ENCODE measurements around the gene RPL13. TPM values are rescaled to one million over a fixed set of nuclear protein-coding genes. Genes with fewer than 3 reads are reported as not detected.

Gene RPL13
- total and polyA plus RNA-seq, 2 of the 8 experiments (the other 6 are each of a cell fraction or from before 2014, with no cell fraction given) = 2,162 to 7,384 TPM

GRCh38 chr16:89530401-89531381 lies 29.8 kb upstream of the RPL13 start:
- no peaks in the 10 kb centered on the region for H3K4me1 ChIP-seq (replicated peaks in 1 of 4; ENCODE audit: control insufficient read depth in 3 of 4, insufficient read depth in 4 of 4, low read length in 3 of 4)
- H3K56ac ChIP-seq (replicated peaks; ENCODE audit: insufficient read length, low read depth, low read length) = no peak overlapping the region
- no peak overlapping the region for H3K18ac ChIP-seq (ENCODE audit: extremely low read depth, low read length)
- FAIRE-seq (no peak), DNase-seq (ENCODE audit: low read depth in 1 of 2, low spot score in 2 of 2) (no peak)
- peaks cover 0 to 3% of the 10 kb centered on the region in 2 experiments; a peak in 1 of 4 replicates for H3K79me2 ChIP-seq (ENCODE audit: control insufficient read depth in 1 of 2, insufficient read depth in 2 of 2, low read length in 2 of 2)
- peaks cover 33 to 81% (median 69%) of the 10 kb centered on the region in 4 experiments for H3K36me3 ChIP-seq (ENCODE audit: control insufficient read depth in 2 of 4, insufficient read depth in 4 of 4, low read length in 3 of 4)
- H2BK5ac ChIP-seq (ENCODE audit: low read depth, low read length) = no peak overlapping the region; the same call in 1 of the 2 replicates
- no peak overlapping the region for H4K5ac ChIP-seq (ENCODE audit: insufficient read length, low read depth, low read length)
- WGBS, 2 experiments (ENCODE audit: extremely low coverage in 1 of 2, insufficient coverage in 1 of 2, insufficient read length in 1 of 2, insufficient replicate concordance in 2 of 2, low coverage in 1 of 2, low lambda C conversion rate in 2 of 2, missing lambda C conversion rate in 1 of 2) = 94% methylated on average over 37 of the region's 37 CpGs; no CpG with 5 or more reads in 1 of the 2 experiments
- H2BK20ac ChIP-seq (ENCODE audit: low read length) = no peak overlapping the region
- H3K4me3 ChIP-seq (ENCODE audit: extremely low read depth in 1 of 4, insufficient read depth in 2 of 4, low read depth in 3 of 4, low read length in 4 of 4) = no peak overlapping the region
- H2AK5ac ChIP-seq (ENCODE audit: low read depth, low read length) = no peak overlapping the region
- no peak overlapping the region for H2BK120ac ChIP-seq (replicated peaks; ENCODE audit: low read depth, low read length)
- H3K23me2 ChIP-seq (ENCODE audit: low read depth, low read length) = no peaks in the 10 kb centered on the region
- peaks cover 7 to 13% of the 10 kb centered on the region in 2 experiments for H4K20me1 ChIP-seq (replicated peaks in 1 of 2; ENCODE audit: control insufficient read depth in 1 of 2, insufficient read depth in 2 of 2, low read length in 2 of 2)
- no peaks in the 10 kb centered on the region for H3K27me3 ChIP-seq (replicated peaks in 1 of 4; ENCODE audit: control insufficient read depth in 3 of 4, extremely low read depth in 1 of 4, insufficient read depth in 3 of 4, low read length in 3 of 4)
- H3K4me2 ChIP-seq (ENCODE audit: insufficient read depth in 1 of 2, low read depth in 2 of 2, low read length in 2 of 2) = no peak overlapping the region
- no peak overlapping the region for H3K23ac ChIP-seq (ENCODE audit: insufficient read length)
- no peak overlapping the region for H2AFZ ChIP-seq (ENCODE audit: low read length)
- H2BK12ac ChIP-seq (ENCODE audit: low read depth, low read length) = no peak overlapping the region
- no peaks in the 10 kb centered on the region for H3K9me3 ChIP-seq (ENCODE audit: insufficient read depth in 2 of 2, low read depth in 1 of 2, low read length in 1 of 2)
- CTCF ChIA-PET (ENCODE audit: partially characterized antibody) = interaction anchor here (1.0 to 1.7 kb wide), 2 partner anchors 12 to 21 kb away, joined by 3 to 4 read pairs; no protein-coding TSS in a partner anchor
- H3K9ac ChIP-seq (replicated peaks in 1 of 4; ENCODE audit: extremely low read depth in 1 of 4, low read depth in 3 of 4, low read length in 3 of 4) = no peak overlapping the region
- H4K8ac ChIP-seq (ENCODE audit: extremely low read depth, insufficient read depth, low read length) = no peak overlapping the region; the same call in 1 of the 2 replicates
- H2BK15ac ChIP-seq (ENCODE audit: low read length) = no peak overlapping the region
- H3K4ac ChIP-seq (replicated peaks; ENCODE audit: insufficient read length, low read depth, low read length) = no peak overlapping the region
- H3K14ac ChIP-seq (ENCODE audit: insufficient read length) = no peak overlapping the region
- POLR2A ChIA-PET (ENCODE audit: partially characterized antibody) = interaction anchor here (1.1 to 1.7 kb wide), 3 partner anchors 12 to 34 kb away, joined by 3 to 6 read pairs (median 3); partner anchors contain the start of gene SPG7
- peaks cover 5% of the 10 kb centered on the region for H3K79me1 ChIP-seq (ENCODE audit: low read depth, low read length)
- no peak overlapping the region for H4K91ac ChIP-seq (replicated peaks; ENCODE audit: insufficient read length, low read length)
- H3K27ac ChIP-seq (ENCODE audit: low read depth, low read length) = no peak overlapping the region
- TF ChIP-seq HDAC6 (IDR thresholded peaks at IDR 0.05; ENCODE audit: low read depth, low read length) (no peak), POU5F1 (IDR thresholded peaks at IDR 0.05; ENCODE audit: low read depth, low read length) (no peak), CTCF (IDR thresholded peaks at IDR 0.05; ENCODE audit: control extremely low read depth in 1 of 3, insufficient read depth in 1 of 3, low read depth in 1 of 3, low read length in 3 of 3) (no peak), ZNF274 (IDR thresholded peaks at IDR 0.05; ENCODE audit: borderline replicate concordance, extremely low read depth, low read length) (no peak), ATF3 (IDR thresholded peaks at IDR 0.05; ENCODE audit: insufficient read depth, low read depth, low read length) (no peak), TCF12 (IDR thresholded peaks at IDR 0.05; ENCODE audit: low read depth, low read length) (no peak), CBX8 (IDR thresholded peaks at IDR 0.05; ENCODE audit: borderline replicate concordance, low read depth, low read length) (no peak), FOSL1 (IDR thresholded peaks at IDR 0.05; ENCODE audit: insufficient read depth, low read depth, low read length) (no peak)

Measured in H1 (cell line).